Measurements from ENCODE around the gene KIF21B.

DNA sequence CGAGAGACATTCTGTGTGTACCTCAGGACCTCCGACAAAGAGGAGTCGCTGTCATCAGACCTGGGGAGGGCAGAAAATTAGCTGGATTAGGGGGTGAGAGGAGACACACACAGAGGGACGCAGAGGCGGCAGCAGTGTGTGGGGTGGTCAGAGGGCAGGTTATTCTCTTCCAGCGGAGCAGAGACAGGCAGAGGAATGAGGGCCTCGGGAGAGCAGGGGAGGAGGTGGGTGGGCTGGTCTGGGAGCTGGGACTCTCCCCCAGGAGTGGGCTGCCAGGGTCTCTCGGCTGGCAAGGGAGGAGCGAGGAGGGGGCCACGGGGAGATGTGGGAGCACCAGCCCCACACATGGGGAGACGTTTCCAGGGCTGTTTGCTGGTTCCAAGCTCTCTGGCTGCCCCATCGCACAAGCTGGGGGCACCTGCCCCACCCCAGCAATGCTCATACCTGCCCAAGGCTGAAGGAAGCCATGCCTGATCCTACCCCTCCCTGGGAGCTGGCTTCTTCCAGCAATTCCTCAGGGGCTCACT, 40.4 kb downstream of the KIF21B start:
- TF ChIP-seq, protein P1, sequence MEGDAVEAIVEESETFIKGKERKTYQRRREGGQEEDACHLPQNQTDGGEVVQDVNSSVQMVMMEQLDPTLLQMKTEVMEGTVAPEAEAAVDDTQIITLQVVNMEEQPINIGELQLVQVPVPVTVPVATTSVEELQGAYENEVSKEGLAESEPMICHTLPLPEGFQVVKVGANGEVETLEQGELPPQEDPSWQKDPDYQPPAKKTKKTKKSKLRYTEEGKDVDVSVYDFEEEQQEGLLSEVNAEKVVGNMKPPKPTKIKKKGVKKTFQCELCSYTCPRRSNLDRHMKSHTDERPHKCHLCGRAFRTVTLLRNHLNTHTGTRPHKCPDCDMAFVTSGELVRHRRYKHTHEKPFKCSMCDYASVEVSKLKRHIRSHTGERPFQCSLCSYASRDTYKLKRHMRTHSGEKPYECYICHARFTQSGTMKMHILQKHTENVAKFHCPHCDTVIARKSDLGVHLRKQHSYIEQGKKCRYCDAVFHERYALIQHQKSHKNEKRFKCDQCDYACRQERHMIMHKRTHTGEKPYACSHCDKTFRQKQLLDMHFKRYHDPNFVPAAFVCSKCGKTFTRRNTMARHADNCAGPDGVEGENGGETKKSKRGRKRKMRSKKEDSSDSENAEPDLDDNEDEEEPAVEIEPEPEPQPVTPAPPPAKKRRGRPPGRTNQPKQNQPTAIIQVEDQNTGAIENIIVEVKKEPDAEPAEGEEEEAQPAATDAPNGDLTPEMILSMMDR (conservative IDR thresholded peaks at IDR 0.05; ENCODE audit: low read length), result no peak
- no peak for TF ChIP-seq EZH2phosphoT487 (IDR thresholded peaks at IDR 0.05; ENCODE audit: borderline replicate concordance)
